Stimulated activated CD8-positive, alpha-beta memory T cell treated with anti-CD3 and anti-CD28 coated beads, Interleukin-7, amount 100 ng/mL, for 24 hours (primary cell): Measurements from ENCODE around the gene SDHAF4.
"Not testable (repeated sequence)": the region's sequence is repeated elsewhere in the genome, so short reads cannot be mapped to it uniquely, and the experiment has no call there.

ENCODE experiments used
- DNase-seq: peaks from one replicate; pipeline ENCODE4 v3.0.0-alpha.2; 2020; ENCODE audit warnings: low read depth

The SDHAF4 gene

GRCh38 chr6:70592391-70593117 is 25.8 kb downstream of the SDHAF4 start:
- DNase-seq: no peak

GRCh38 chr6:70593118-70593486 is 26.4 kb downstream of the SDHAF4 start:
- no peak for DNase-seq

DNA sequence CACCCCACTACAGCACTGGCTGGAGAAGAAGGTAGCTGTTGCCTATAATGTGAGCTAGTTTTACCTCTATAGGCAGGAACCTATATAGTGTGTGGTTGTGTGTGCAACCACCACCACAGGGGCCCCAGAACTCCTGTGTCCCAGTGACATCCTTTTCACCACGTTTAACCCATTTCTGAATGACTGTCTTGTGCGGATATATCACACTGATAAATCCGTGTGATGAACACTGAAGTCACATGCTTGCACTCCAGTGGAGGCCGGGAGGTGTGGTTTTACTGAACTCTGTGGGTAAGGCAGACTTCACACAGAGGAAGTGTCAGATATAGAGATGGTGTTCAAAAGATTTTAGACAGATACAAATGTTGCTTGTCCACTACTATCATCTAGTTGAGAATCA is 32.5 kb downstream of the SDHAF4 start:
- DNase-seq: no peak

DNA sequence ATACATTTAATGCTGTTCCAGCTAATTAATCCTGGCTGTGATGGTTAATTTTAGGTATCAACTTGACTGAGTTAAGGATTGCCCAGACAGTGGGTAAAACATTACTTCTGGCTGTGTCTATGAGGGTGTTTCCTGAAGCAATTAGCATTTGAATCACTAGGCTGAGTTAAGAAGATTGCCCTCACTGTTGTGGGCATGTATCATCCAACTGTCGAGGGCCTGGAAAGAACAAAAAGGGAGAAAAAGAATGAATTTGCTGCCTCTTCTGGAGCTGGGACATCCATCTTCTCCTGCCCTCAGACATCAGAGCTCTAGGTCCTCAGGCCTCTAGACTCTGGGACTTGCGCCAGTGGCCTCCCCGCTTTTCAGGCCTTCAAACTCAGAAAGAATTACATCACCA is 34.3 kb downstream of the SDHAF4 start:
- no peak for DNase-seq

DNA sequence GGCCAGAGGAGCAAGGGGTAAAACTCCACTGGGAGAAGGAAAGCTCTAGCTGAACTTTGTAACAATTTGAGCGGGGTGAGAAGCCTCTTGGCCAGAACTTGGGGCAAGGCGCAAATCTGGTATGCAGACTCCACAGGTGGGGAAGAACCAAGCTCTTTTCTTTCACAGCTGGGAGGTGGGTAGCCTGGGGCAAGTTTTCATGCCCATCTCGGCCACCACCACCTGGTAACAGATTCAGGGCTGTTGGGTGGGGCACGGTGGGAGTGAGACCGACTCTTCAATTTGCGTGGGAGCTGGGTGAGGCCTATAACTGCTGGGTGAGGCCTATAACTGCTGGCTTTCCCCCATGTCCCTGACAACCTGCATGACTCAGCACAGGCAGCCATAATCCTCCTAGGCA is 37.5 kb downstream of the SDHAF4 start:
- DNase-seq: no peak

DNA sequence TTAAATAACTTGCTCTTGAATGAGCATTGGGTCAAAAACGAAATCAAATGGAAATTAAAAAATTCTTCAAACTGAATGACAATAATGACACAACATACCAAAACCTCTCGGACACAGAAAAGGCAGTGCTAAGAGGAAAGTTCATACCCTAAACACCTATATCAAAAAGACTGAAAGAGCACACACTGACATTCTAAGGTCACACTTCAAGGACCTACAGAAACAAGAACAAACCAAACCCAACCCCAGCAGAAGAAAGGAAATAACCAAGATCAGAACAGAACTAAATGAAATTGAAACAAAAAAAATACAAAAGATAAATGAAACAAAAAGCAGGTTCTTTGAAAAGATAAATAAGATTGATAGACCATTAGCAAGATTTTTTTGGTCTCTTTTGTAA is 40.6 kb downstream of the SDHAF4 start:
- not testable (repeated sequence) for DNase-seq

DNA sequence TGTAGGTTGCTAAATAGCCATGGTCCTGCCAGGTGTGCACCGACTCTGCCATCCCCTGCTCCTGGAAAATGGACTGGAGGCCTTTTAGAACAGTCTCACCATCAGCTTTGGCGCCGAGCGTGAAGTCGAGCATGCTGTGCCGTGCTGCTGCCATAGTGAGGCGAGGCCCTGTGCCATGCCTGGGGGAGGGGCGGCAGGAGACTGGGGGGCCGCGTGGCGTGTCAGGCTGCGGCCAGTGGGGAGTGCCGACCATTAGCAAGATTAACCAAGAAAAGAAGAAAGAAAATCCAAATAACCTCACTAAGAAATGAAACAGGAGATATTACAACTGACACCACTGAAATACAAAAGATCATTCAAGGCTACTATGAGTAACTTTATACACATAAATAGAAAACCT is 42.5 kb downstream of the SDHAF4 start:
- not testable (repeated sequence) for DNase-seq

DNA sequence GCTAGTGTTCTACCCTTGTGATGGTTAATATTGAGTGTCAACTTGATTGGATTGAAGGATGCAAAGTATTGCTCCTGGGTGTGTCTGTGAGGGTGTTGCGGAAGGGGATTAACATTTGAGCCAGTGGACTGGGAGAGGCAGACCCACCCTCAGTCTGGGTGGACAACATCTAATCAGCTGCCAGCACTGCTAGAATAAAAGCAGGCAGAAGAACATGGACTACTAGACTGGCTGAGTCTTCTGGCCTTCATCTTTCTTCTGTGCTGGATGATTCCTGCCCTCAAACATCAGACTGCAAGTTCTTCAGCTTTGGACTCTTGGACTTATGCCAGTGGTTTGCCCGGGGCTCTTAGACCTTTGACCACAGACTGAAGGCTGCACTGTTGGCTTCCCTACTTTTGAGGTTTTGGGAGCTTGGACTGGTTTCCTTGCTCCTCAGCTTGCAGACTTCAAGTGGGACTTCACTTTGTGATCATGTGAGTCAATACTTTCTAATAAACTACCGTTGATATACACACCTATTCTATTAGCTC is 50.1 kb downstream of the SDHAF4 start:
- no peak for DNase-seq

- DNase-seq: no peak
These were observed 54.0 kb downstream of the SDHAF4 start for GRCh38 chr6:70620746-70621145.

DNA sequence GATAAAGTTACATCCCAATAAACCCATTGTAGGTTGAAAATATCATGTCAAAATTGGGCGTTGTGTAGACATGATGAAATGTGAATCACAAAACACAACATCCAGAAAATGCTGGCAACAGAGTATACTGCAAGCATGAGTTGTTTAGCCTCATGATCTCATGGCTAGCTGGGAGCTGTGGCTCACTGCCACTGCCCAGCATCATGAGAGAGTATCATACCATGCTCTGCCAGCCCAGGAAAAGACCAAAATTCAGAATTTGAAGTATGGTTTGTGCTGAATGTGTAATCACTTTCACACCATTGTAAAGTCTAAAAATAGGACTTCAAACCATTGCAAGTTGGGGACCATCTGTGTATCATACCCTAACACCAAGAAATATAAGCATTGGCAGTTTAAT is 55.7 kb downstream of the SDHAF4 start:
- DNase-seq: no peak

DNA sequence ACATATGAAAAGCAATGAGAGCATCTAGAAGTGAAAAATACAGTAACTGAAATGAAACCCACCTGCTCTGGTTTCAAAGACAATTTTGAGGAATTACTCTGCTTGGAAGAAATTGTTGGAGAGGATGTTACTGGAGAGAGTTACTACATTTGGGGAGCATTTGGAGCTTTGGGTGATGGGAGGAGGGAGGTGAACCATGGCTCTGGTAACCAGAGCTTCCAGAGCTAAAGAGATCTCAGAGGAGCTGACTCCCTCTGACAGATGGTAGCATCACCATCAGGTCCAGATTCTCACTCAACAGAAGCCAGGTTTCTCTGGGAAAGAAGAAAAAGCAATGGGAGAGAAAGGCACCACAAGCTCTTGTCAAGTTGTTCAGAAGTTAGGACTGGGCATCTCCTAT is 58.7 kb downstream of the SDHAF4 start:
- no peak for DNase-seq

- DNase-seq: no peak
These were observed 60.9 kb downstream of the SDHAF4 start for GRCh38 chr6:70627500-70628254.

DNA sequence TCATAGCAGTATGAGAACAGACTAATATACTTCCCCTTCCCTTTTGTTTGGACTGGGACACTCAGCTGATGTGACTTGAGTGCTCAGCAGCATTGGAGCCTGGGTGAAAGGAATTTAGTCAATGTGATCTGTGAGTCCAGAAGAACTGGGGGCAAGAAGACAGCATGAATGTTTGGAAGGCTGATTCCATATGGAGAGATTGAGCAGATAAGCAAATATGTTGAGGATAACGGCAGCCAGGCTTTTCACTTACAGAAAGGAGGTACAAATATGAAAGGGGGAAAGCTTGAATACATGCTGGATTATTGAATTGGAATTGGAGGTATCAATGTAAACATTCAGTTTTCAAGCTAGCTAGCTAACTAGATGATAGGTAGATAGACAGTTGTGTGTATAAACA is 63.2 kb downstream of the SDHAF4 start:
- no peak for DNase-seq

- no peak for DNase-seq
These were observed 67.1 kb downstream of the SDHAF4 start for GRCh38 chr6:70633870-70634269.

GRCh38 chr6:70636596-70636995 is 69.9 kb downstream of the SDHAF4 start:
- DNase-seq: no peak

DNA sequence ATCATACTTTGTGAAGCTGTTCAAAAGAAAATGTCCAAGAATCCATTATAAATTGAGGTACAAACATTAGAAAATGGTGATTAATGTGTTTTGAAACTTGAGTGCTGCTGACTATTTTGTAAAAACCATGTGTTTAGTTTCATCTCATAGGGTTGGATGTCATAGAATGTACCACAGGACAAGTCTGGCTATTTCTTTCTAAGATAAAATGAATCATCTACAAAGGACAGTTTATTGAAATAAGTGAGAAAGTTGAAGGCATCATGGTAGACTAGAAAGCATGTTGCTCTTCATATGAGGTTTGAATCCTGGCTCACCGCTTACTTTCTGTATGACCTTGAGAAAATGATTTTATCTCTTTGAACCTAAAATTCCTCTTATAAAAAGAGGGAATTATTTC is 71.7 kb downstream of the SDHAF4 start:
- DNase-seq: no peak
